Measurements from ENCODE around the gene PROM1. TPM values are rescaled to one million over a fixed set of nuclear protein-coding genes. Genes with fewer than 3 reads are reported as not detected.

Gene PROM1
- total RNA-seq, 6 donors from 2014 or later = 1.6 to 43.6 (median 4.3) TPM

DNA sequence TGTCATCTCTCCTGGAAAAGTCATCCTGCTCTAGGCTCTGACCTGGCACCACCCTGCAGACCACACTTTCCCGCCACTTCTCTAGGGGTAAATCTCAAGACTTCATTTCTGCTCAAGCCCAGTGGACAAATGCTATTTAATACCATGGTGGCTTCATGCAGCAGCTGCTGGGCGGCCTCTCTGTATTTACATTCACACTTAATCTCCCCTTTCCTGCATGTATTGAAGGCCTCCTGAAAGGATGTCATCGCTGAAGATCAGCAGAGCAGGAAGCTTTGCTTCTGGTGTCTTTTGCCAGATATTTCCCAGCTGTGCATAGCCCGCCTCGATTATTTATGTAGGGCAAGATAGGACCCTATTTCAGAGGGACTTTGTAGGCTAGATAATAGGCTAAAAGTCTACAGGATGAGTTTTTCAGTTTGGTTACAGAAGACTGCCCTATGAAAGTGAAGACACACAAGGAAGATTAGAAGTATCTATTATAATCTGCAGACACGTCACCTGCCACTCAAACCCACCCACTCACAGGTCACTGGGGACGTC lies 17.2 kb downstream of the PROM1 start:
- Histone ChIP-seq H3K4me3 (no peak overlapping the region), H3K27ac (no peak overlapping the region), H3K9me3 (no peaks in the 10 kb centered on the region), H3K36me3 (no peaks in the 10 kb centered on the region), H3K27me3 (no peaks in the 10 kb centered on the region), H3K4me1 (no peaks in the 10 kb centered on the region)
- ATAC-seq (ENCODE audit: low FRiP score in 2 of 2) = no peak
- WGBS, 2 donors = 57 to 68% methylated on average over 7 of the region's 7 CpGs
- TF ChIP-seq, protein P1, sequence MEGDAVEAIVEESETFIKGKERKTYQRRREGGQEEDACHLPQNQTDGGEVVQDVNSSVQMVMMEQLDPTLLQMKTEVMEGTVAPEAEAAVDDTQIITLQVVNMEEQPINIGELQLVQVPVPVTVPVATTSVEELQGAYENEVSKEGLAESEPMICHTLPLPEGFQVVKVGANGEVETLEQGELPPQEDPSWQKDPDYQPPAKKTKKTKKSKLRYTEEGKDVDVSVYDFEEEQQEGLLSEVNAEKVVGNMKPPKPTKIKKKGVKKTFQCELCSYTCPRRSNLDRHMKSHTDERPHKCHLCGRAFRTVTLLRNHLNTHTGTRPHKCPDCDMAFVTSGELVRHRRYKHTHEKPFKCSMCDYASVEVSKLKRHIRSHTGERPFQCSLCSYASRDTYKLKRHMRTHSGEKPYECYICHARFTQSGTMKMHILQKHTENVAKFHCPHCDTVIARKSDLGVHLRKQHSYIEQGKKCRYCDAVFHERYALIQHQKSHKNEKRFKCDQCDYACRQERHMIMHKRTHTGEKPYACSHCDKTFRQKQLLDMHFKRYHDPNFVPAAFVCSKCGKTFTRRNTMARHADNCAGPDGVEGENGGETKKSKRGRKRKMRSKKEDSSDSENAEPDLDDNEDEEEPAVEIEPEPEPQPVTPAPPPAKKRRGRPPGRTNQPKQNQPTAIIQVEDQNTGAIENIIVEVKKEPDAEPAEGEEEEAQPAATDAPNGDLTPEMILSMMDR (IDR thresholded peaks at IDR 0.05) = no peak
- TF ChIP-seq POLR2A (IDR thresholded peaks at IDR 0.05) (no peak), POLR2AphosphoS5 (IDR thresholded peaks at IDR 0.05) (no peak), EP300 (IDR thresholded peaks at IDR 0.05) (no peak)
- DNase-seq = no peak

DNA sequence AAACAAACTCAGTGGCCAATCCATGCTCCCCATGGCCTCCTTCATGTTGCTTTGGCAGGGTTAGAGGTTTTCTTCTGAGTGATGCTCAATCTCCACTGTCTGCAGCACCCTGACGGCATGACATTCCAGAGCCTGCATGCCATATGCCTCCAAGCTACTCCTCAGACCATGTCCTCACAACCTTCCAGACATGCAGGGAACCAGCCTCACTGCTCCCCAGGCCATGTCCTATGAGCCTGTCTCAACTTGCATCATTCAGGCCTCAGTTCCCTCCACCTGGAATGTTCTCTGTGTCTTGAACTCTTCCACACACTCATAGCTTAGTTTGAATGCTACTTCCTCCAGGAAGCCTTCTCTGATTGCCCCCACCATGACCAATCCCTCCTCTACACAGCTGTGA lies 18.8 kb downstream of the PROM1 start:
- no peak overlapping the region for H3K4me3 ChIP-seq
- ATAC-seq (ENCODE audit: low FRiP score in 2 of 2) = no peak
- no peaks in the 10 kb centered on the region for H3K9me3 ChIP-seq
- no peak for DNase-seq
- H3K4me1 ChIP-seq = no peaks in the 10 kb centered on the region
- TF ChIP-seq POLR2AphosphoS5 (IDR thresholded peaks at IDR 0.05) (no peak), POLR2A (IDR thresholded peaks at IDR 0.05) (no peak), EP300 (IDR thresholded peaks at IDR 0.05) (no peak)
- TF ChIP-seq, protein P1 (IDR thresholded peaks at IDR 0.05) = no peak
- WGBS, 2 donors = 94% methylated on average over 1 of the region's 1 CpG; no CpG with 5 or more reads in 1 of the 2 donors
- no peak overlapping the region for H3K27ac ChIP-seq
- no peaks in the 10 kb centered on the region for H3K36me3 ChIP-seq
- H3K27me3 ChIP-seq = no peaks in the 10 kb centered on the region

DNA sequence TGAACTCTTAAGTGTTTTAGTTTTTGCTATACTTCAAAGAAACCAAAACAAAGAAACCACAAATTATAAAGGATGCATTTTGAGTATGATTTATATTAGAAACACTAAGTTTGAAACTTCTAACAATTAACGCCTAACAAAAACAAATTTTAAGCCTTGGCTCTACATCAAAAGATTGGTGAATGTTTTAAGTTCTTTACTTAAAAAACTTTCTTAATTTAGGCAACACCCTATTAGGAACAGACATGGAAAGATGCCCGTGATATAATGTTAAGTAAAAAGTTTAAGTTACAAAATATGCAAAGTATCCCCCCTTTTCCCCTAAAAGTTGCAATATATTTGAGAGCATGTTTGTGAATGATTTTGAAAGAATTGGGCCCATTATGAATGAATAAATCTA lies 21.2 kb downstream of the PROM1 start:
- WGBS, 2 donors = 57 to 77% methylated on average over 2 of the region's 2 CpGs
- TF ChIP-seq EP300 (IDR thresholded peaks at IDR 0.05) (no peak), POLR2AphosphoS5 (IDR thresholded peaks at IDR 0.05) (no peak), POLR2A (IDR thresholded peaks at IDR 0.05) (no peak)
- TF ChIP-seq, protein P1 (IDR thresholded peaks at IDR 0.05) = no peak
- Histone ChIP-seq H3K9me3 (no peaks in the 10 kb centered on the region), H3K4me3 (no peak overlapping the region), H3K4me1 (no peaks in the 10 kb centered on the region), H3K27ac (no peak overlapping the region), H3K27me3 (no peaks in the 10 kb centered on the region), H3K36me3 (no peaks in the 10 kb centered on the region)
- no peak for DNase-seq
- no peak for ATAC-seq (ENCODE audit: low FRiP score in 2 of 2)

DNA sequence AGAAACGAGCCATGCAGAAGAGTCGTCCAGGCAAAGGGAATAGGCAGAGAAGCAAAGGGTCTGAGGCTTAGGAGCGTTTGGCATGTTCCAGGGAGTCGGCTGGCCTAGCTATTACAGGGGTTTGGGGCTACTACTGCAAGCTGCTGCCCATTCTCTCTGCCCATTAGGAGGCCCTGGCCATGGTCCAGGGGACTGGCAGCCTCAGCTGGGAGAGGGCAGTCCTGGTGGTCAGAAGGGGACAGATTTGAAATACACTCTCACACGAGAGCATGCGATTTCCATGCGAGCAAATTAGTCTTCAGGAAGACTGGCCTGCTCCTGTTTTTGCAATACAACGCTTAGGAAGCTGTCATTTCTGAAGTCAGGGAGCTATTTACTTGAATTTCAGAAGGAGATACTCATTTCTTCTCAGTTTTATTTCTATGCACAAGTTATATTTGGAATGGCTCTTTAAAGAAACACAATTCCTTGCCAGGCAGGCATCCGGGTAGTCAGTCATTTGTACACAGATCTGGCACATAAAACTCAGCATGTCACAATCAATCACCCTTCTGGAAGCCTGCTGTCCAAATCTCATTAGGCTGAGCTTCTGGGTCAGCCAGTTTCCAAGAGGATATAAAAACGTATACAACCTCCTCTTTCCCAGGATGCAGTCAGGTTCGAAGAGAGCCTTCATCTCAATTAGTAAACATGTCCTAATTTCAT lies 27.0 kb downstream of the PROM1 start:
- no peak for ATAC-seq (ENCODE audit: low FRiP score in 2 of 2)
- peaks cover 13 to 20% (median 16%) of the 10 kb centered on the region in 4 donors for H3K4me1 ChIP-seq
- DNase-seq = no peak
- no peaks in the 10 kb centered on the region for H3K36me3 ChIP-seq
- H3K4me3 ChIP-seq = no peak overlapping the region
- H3K27ac ChIP-seq = no peak overlapping the region
- no peaks in the 10 kb centered on the region for H3K9me3 ChIP-seq
- TF ChIP-seq EP300 (IDR thresholded peaks at IDR 0.05) (no peak), POLR2AphosphoS5 (IDR thresholded peaks at IDR 0.05) (no peak), POLR2A (IDR thresholded peaks at IDR 0.05) (no peak)
- TF ChIP-seq, protein P1 (IDR thresholded peaks at IDR 0.05) = no peak
- no peaks in the 10 kb centered on the region for H3K27me3 ChIP-seq
- WGBS, 2 donors = 31 to 33% methylated on average over 11 of the region's 11 CpGs

DNA sequence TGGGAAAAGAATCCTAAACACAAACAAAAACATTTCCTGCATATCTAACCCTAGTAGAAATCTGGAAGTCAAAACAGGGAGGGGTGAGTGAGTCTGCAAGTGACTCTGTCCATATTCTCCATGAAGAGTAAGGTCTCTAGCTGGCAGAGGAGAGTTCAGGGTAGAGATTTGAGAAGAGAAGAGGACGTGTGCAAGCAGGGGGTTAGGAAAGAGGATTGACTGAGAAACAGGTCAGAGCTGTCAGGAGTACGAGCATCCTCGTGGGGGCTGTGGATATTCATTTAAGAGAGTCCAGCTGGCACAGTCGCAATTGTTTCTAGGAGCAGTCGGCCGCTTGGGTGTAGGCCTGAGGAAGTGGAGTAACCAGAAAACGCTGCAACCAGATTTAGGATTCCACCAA lies 27.9 kb downstream of the PROM1 start:
- Histone ChIP-seq H3K36me3 (no peaks in the 10 kb centered on the region), H3K9me3 (no peaks in the 10 kb centered on the region), H3K4me1 (peaks cover 13 to 20% (median 16%) of the 10 kb centered on the region in 4 donors), H3K27me3 (no peaks in the 10 kb centered on the region), H3K4me3 (no peak overlapping the region), H3K27ac (no peak overlapping the region)
- 19 to 21% methylated on average over 7 of the region's 7 CpGs for WGBS, 2 donors
- TF ChIP-seq EP300 (IDR thresholded peaks at IDR 0.05) = no peak
- TF ChIP-seq POLR2AphosphoS5 (IDR thresholded peaks at IDR 0.05) = no peak
- TF ChIP-seq POLR2A (IDR thresholded peaks at IDR 0.05) = no peak
- TF ChIP-seq, protein P1 (IDR thresholded peaks at IDR 0.05) = no peak
- DNase-seq (no peak), ATAC-seq (ENCODE audit: low FRiP score in 2 of 2) (no peak)
